Peyer's patch (tissue), 4 donors: Measurements from ENCODE around the gene MRPL1.

Experiments
- POLR2A ChIP-seq, 2 donors: fragments of 450-650 bp; IDR thresholded peaks; one replicate each; pipeline ENCODE4 v1.5.1; 2017; ENCODE audit warnings: antibody characterized with exemption in 2 of 2, mild to moderate bottlenecking in 2 of 2, moderate library complexity in 2 of 2
- TF ChIP-seq, protein P1 (sequence below), 6 experiments: fragments of 450-650 bp in 4 of 6; fragments of 200-600 bp in 2 of 6; sonication (generic) in 1 of 6; IDR thresholded peaks; one replicate each; pipeline ENCODE4 v1.5.1; 2017 to 2019; ENCODE audit warnings: antibody characterized with exemption in 6 of 6, mild to moderate bottlenecking in 3 of 6, moderate library complexity in 1 of 6

GRCh38 chr4:77872723-77873445, 10.3 kb downstream of the MRPL1 start:
- TF ChIP-seq, protein P1, sequence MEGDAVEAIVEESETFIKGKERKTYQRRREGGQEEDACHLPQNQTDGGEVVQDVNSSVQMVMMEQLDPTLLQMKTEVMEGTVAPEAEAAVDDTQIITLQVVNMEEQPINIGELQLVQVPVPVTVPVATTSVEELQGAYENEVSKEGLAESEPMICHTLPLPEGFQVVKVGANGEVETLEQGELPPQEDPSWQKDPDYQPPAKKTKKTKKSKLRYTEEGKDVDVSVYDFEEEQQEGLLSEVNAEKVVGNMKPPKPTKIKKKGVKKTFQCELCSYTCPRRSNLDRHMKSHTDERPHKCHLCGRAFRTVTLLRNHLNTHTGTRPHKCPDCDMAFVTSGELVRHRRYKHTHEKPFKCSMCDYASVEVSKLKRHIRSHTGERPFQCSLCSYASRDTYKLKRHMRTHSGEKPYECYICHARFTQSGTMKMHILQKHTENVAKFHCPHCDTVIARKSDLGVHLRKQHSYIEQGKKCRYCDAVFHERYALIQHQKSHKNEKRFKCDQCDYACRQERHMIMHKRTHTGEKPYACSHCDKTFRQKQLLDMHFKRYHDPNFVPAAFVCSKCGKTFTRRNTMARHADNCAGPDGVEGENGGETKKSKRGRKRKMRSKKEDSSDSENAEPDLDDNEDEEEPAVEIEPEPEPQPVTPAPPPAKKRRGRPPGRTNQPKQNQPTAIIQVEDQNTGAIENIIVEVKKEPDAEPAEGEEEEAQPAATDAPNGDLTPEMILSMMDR (IDR thresholded peaks at IDR 0.05), result no peak
- TF ChIP-seq POLR2A (IDR thresholded peaks at IDR 0.05), result no peak
